ENCODE data around the gene RNF212.

The RNF212 gene

GRCh38 chr4:1039493-1040343 lies 73.6 kb downstream of the RNF212 start:
- Histone ChIP-seq H3K27me3 (ENCODE audit: insufficient read depth, low read length, poor library complexity, severe bottlenecking) (no peaks in the 10 kb centered on the region), H3K9me2 (replicated peaks; ENCODE audit: low read depth, low read length) (no peaks in the 10 kb centered on the region), H3K9ac (ENCODE audit: low read depth, low read length, poor library complexity, severe bottlenecking) (no peak overlapping the region), H3K79me2 (ENCODE audit: insufficient read depth, low read length) (no peaks in the 10 kb centered on the region), H3K4me2 (ENCODE audit: low read depth, low read length, poor library complexity, severe bottlenecking) (no peak overlapping the region), H3K36me3 (ENCODE audit: insufficient read depth, low read length) (no peaks in the 10 kb centered on the region), H2AFZ (ENCODE audit: low read length) (no peak overlapping the region), H3K4me1 (ENCODE audit: insufficient read depth, low read length, poor library complexity, severe bottlenecking) (no peaks in the 10 kb centered on the region), H3K4me3 (ENCODE audit: low read length, poor library complexity, severe bottlenecking) (no peak overlapping the region), H3F3A (ENCODE audit: low read depth) (no peaks in the 10 kb centered on the region), H3K9me3 (ENCODE audit: insufficient read depth, low read depth, low read length) (no peaks in the 10 kb centered on the region; the same call in 1 of the 2 replicates), H4K20me1 (ENCODE audit: insufficient read depth, low read length, poor library complexity, severe bottlenecking) (no peaks in the 10 kb centered on the region)
- TF ChIP-seq EZH2phosphoT487 (IDR thresholded peaks at IDR 0.05; ENCODE audit: borderline replicate concordance) (no peak), CTCF (conservative IDR thresholded peaks at IDR 0.05; ENCODE audit: low read length) (no peak)

GRCh38 chr4:1038948-1039492 lies 74.3 kb downstream of the RNF212 start:
- no peak overlapping the region for H3K9ac ChIP-seq (ENCODE audit: low read depth, low read length, poor library complexity, severe bottlenecking)
- no peaks in the 10 kb centered on the region for H3K27me3 ChIP-seq (ENCODE audit: insufficient read depth, low read length, poor library complexity, severe bottlenecking)
- no peaks in the 10 kb centered on the region for H3F3A ChIP-seq (ENCODE audit: low read depth)
- H3K4me2 ChIP-seq (ENCODE audit: low read depth, low read length, poor library complexity, severe bottlenecking), result no peak overlapping the region
- H3K4me1 ChIP-seq (ENCODE audit: insufficient read depth, low read length, poor library complexity, severe bottlenecking), result no peaks in the 10 kb centered on the region
- no peak for TF ChIP-seq CTCF (conservative IDR thresholded peaks at IDR 0.05; ENCODE audit: low read length)
- no peaks in the 10 kb centered on the region for H3K79me2 ChIP-seq (ENCODE audit: insufficient read depth, low read length)
- no peaks in the 10 kb centered on the region for H3K36me3 ChIP-seq (ENCODE audit: insufficient read depth, low read length)
- H2AFZ ChIP-seq (ENCODE audit: low read length), result no peak overlapping the region
- no peaks in the 10 kb centered on the region; the same call in 1 of the 2 replicates for H3K9me3 ChIP-seq (ENCODE audit: insufficient read depth, low read depth, low read length)
- H4K20me1 ChIP-seq (ENCODE audit: insufficient read depth, low read length, poor library complexity, severe bottlenecking), result no peaks in the 10 kb centered on the region
- no peaks in the 10 kb centered on the region for H3K9me2 ChIP-seq (replicated peaks; ENCODE audit: low read depth, low read length)
- H3K4me3 ChIP-seq (ENCODE audit: low read length, poor library complexity, severe bottlenecking), result no peak overlapping the region

- no peaks in the 10 kb centered on the region for H4K20me1 ChIP-seq (ENCODE audit: insufficient read depth, low read length, poor library complexity, severe bottlenecking)
- H3K4me3 ChIP-seq (ENCODE audit: low read length, poor library complexity, severe bottlenecking), result no peak overlapping the region
- H3K27me3 ChIP-seq (ENCODE audit: insufficient read depth, low read length, poor library complexity, severe bottlenecking), result no peaks in the 10 kb centered on the region
- TF ChIP-seq EZH2phosphoT487 (IDR thresholded peaks at IDR 0.05; ENCODE audit: borderline replicate concordance), result no peak
- TF ChIP-seq CTCF (conservative IDR thresholded peaks at IDR 0.05; ENCODE audit: low read length), result no peak
- H3K9me3 ChIP-seq (ENCODE audit: insufficient read depth, low read depth, low read length), result no peaks in the 10 kb centered on the region; the same call in 1 of the 2 replicates
- H3K4me1 ChIP-seq (ENCODE audit: insufficient read depth, low read length, poor library complexity, severe bottlenecking), result no peaks in the 10 kb centered on the region
- H3K4me2 ChIP-seq (ENCODE audit: low read depth, low read length, poor library complexity, severe bottlenecking), result no peak overlapping the region
- no peaks in the 10 kb centered on the region for H3F3A ChIP-seq (ENCODE audit: low read depth)
- no peaks in the 10 kb centered on the region for H3K79me2 ChIP-seq (ENCODE audit: insufficient read depth, low read length)
- H2AFZ ChIP-seq (ENCODE audit: low read length), result no peak overlapping the region
- no peaks in the 10 kb centered on the region for H3K36me3 ChIP-seq (ENCODE audit: insufficient read depth, low read length)
- H3K9me2 ChIP-seq (replicated peaks; ENCODE audit: low read depth, low read length), result no peaks in the 10 kb centered on the region
- no peak overlapping the region for H3K9ac ChIP-seq (ENCODE audit: low read depth, low read length, poor library complexity, severe bottlenecking)
Measured at GRCh38 chr4:1036976-1037810, 76.2 kb downstream of the RNF212 start.
